Stimulated activated CD4-positive, alpha-beta T cell treated with anti-CD3 and anti-CD28 coated beads, Interleukin-4, amount 100 ng/mL, for 48 hours (primary cell): ENCODE data around the gene SPATA46.
"Not testable (repeated sequence)": the region's sequence is repeated elsewhere in the genome, so short reads cannot be mapped to it uniquely, and the experiment has no call there.

Source experiments
- DNase-seq, 2 donors: peaks; one replicate each; pipeline ENCODE4 v3.0.0-alpha.2; 2020; ENCODE audit warnings: low read depth in 2 of 2

Gene SPATA46, protein sequence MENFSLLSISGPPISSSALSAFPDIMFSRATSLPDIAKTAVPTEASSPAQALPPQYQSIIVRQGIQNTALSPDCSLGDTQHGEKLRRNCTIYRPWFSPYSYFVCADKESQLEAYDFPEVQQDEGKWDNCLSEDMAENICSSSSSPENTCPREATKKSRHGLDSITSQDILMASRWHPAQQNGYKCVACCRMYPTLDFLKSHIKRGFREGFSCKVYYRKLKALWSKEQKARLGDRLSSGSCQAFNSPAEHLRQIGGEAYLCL

GRCh38 chr1:162376691-162377090 lies at the start of gene SPATA46:
Gene SPATA46, minus strand, starts transcription at chr1:162376854. Its CDS starts 64 bp downstream, at chr1:162376790.
- no peak for DNase-seq

- no peak for DNase-seq
Measured at GRCh38 chr1:162422662-162423375, 46.2 kb upstream of the SPATA46 start.

- DNase-seq: no peak
Measured at GRCh38 chr1:162421258-162422164, 44.9 kb upstream of the SPATA46 start.

DNA sequence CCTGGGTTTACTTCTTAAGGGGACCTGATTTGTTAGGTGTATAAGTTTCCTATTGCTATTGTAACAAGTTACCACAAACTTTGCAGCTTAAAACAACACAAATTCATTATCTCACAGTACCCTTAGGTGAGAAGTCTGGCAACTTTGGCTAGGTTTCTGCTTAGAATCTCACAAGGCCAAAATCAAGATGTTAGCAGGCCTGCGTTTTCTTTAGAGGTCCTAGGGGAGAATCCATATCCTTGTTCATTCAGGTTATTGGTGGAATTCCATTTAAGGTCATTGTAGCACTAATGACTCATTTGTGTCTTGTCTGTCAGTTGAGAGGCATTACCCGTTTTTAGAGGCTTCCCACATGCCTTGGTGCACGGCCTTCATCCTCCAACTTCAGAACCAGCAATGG lies 43.5 kb upstream of the SPATA46 start:
- DNase-seq: no peak

GRCh38 chr1:162419450-162419931 lies 42.8 kb upstream of the SPATA46 start:
- not testable (repeated sequence) for DNase-seq

GRCh38 chr1:162418584-162418983 lies 41.9 kb upstream of the SPATA46 start:
- DNase-seq: not testable (repeated sequence)

DNA sequence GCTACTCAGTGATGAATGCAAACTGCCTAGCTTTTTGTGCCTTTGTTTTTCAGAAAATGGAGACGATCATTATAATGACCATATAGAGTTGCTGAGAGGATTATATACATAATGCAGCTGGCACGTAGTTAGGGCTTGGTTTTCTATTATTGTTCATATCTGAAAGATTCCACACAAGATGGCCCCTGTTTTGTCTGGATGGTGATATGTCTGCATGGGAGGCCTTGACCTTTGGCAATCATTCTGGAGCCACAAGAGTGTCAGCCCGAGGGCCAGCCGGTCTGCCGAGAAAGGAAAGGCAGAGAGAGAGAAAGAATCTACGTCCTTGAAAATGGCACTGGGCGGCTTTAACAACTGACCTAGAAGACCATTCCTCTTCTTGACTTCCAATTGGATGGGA lies 41.0 kb upstream of the SPATA46 start:
- DNase-seq: no peak

- DNase-seq: no peak
Measured at GRCh38 chr1:162416909-162417308, 40.3 kb upstream of the SPATA46 start.

DNA sequence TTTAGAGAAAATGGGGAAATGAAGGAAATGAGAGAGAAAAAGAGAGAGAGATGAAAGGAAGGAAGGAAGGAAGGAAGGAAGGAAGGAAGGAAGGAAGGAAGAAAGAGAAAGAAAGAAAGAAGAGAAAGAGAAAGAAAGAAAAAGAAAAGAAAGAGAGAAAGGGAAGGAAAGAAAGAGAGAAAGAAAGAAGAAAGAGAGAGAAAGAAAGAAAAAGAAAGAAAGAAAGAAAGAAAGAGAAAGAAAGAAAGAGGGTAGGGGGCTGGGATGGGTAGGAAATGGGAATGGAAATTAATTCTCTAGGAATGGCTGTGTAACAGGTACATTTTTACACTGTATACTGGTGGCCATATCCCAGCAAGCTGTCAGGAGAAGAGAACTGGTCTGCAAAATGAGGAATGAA lies 39.6 kb upstream of the SPATA46 start:
- DNase-seq: no peak

- no peak for DNase-seq
Measured at GRCh38 chr1:162412002-162412401, 35.3 kb upstream of the SPATA46 start, which contains the start of gene SH2D1B. Gene SH2D1B, minus strand, starts transcription at chr1:162412136. Its CDS starts 120 bp downstream, at chr1:162412016.

DNA sequence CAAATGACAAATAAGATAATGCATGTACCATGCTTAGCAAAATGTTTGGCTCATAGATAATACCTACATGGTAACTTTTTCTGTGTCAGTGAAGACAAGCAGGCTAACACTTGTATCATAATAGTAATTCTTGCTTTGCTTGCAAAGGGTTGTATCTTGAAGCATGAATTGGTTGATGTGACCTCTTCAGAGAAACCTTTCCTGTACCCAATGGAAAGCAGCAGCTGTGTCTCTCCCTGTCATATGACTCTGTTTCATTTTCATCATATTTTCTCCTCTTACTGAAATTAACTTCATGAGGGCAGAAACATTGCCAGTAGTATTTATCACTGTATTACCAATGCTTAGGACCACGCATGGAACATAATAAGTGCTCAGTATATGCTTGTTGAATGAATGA lies 30.9 kb upstream of the SPATA46 start:
- no peak for DNase-seq

GRCh38 chr1:162406811-162407210 lies 30.2 kb upstream of the SPATA46 start:
- no peak for DNase-seq

DNA sequence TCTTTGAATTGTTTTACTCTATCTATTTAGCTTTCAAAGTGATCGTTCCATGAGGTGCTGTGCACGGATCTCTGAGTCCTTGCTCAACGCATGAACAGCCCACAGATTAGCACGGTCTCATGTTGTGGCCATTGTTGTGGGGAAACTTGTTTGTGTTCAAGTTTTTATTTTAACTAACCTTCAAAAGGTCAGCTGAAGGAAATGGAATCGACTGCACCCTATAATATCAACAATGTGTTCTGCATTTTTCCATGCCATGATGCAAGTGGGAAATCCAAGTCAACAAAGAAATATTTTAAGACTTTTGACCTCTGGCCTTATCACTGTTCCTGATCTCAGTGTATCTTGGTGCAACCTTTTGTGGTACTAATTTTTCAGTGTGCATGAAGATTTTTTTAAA lies 29.1 kb upstream of the SPATA46 start:
- no peak for DNase-seq

DNA sequence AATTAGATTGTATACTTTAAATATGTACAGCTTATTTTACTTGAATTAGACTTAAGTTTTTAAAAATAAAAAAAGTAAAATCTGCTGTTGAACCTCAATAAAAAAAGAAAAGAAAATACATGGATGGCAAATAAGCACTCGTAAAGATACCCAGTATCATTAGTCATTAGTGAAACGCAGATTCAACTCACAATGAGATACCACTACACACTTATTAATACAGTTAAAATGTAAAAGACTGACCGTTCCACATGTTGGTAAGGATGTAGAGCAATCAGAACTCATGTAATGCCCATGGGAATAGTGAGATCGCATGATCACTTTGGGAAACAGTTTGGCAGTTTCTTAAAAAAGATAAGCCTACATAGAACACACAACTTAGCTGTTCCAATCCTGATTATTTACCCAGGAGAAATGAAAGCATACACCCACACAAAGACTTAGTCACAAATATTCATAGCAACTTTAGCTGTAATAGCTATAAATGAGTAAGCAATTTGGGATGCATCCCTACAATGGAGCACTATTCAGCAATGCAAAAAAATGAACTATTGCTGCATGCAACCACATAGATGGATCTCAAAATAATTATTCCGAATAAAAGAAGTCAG lies 28.0 kb upstream of the SPATA46 start:
- no peak for DNase-seq

DNA sequence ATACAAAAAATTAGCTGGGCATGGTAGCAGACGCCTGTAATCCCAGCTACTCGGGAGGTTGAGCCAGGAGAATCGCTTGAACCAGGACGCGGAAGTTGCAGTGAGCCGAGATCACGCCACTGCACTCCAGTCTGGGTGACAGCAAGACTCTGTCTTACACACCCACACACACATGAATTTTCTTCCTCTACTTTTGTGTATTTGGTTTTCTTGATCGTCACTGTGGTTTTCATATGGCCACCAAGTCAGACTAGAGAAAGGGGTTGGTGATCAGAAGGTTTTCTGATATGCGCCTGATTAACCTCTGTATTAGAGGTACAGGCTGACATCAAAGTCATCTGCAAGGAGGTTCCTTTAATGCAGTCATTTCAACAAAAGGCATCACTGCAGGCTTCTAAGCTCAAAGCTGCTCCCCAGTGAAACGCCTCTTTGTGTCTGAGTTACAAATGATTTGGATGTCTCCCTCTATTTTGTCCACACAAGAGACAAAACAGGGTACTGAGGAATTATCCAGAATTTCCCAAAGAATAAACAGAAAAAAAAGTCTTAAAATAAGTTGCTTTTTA lies 24.2 kb upstream of the SPATA46 start:
- DNase-seq: no peak

DNA sequence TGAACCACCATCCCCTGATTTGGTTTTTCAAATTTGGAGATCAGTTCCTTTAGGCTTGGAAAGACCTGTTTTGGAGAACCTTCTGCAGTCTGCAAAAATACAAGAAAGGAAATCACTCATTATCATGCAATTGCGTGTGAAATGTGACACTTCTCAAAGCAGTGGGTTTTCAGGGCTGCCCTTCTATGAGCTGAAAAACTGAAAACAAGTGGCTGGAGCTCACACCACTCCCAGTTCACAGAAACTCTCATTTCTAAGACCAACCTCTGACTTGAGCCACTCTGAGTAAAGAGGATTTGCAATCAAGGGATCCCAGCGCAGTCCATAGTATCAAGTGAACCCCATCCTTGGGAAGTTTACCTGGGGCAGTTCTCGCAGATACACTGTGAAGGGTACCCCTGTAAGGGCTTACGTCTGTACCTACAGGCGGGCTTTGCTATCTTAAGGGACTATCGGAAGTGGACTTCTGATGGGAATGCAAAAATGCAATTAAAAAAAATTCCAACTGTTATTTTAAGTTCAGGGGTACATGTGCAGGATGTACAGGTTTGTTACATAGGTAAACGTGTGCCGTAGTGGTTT lies 22.4 kb upstream of the SPATA46 start:
- no peak for DNase-seq

- no peak for DNase-seq
Measured at GRCh38 chr1:162397943-162398560, 21.4 kb upstream of the SPATA46 start.

DNA sequence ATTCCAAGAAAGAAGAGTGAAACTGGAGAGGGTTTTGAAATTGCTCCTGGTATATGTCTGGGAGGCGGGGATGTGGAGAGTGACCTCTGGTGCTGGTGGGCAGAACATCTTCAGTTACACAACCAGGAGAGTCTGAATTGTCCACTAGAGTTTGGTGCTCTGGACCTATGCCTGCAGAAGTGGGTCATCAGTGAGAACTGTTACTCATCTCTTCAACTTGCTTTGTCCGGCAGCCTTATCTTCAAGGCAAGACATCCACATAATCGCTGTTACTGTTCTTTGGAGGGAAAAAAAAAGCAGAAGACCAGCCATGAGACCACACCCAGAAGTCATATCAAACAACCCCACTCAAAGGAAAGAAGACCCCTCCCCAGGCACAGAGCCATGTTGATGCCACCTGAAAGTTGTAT lies 20.4 kb upstream of the SPATA46 start:
- no peak for DNase-seq

DNA sequence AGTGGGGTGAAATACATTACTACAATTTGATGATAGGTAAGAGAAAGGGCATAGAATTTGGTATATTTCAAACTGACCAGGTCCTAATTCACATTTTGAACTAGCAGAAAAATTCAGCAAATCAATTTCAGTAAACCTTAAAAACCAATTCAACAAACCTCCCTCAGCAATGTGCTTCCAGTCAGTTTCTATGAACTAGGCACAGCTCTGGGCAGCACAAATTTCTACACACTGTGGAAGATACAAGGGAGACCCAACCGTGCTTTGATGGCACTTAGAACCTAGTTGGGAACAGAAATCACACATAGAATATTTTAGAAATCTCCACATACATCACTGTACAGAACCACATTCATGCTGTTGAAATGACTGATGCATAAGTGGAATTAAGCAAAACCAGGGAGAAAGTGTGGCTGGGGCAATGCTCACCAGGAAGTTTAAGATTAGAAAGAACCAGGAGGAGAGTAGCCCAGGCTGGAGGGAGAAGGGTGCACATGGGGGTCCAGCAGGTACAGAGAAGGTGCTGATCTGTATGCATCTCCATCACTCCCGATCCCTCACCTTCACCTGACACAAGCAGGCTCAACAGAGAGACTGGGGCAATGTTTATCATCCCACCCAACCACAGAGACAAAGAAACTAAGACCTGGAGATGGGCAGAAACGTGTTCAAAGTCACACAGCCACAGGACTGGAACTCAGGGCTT lies 19.7 kb upstream of the SPATA46 start:
- no peak for DNase-seq
